Activated CD4-positive, alpha-beta T cell treated with anti-CD3 and anti-CD28 coated beads, Interleukin-2, amount 50 U/mL, for 24 hours (primary cell): Measurements from ENCODE around the gene STK11.

Experiments
- DNase-seq, 2 donors: peaks; one replicate each; pipeline ENCODE4 v3.0.0-alpha.2; 2020; ENCODE audit warnings: low read depth in 1 of 2, low spot score in 1 of 2

Gene STK11

GRCh38 chr19:1205114-1206099 lies at the start of gene STK11:
Gene STK11 (plus strand): TSS chr19:1205778. CDS start chr19:1206914, 1,136 bp downstream.
- DNase-seq, result peak; percentile 98 to 99

GRCh38 chr19:1156305-1156801 lies 49.2 kb upstream of the STK11 start:
- DNase-seq, result no peak

- no peak for DNase-seq
These were observed 48.6 kb upstream of the STK11 start for GRCh38 chr19:1156830-1157615.

- no peak for DNase-seq
These were observed 47.4 kb upstream of the STK11 start for GRCh38 chr19:1157931-1158884.

GRCh38 chr19:1158885-1159448 lies 46.6 kb upstream of the STK11 start:
- no peak for DNase-seq

- DNase-seq, result no peak
These were observed 45.5 kb upstream of the STK11 start for GRCh38 chr19:1159864-1160595.

GRCh38 chr19:1161716-1162115 lies 43.9 kb upstream of the STK11 start:
- no peak for DNase-seq

GRCh38 chr19:1162404-1163282 lies 42.9 kb upstream of the STK11 start:
- DNase-seq, result no peak

- DNase-seq, result no peak
These were observed 42.2 kb upstream of the STK11 start for GRCh38 chr19:1163283-1163933.

- DNase-seq, result no peak
These were observed 41.5 kb upstream of the STK11 start for GRCh38 chr19:1163934-1164683.

GRCh38 chr19:1164684-1165531 lies 40.7 kb upstream of the STK11 start:
- no peak for DNase-seq

- no peak for DNase-seq
These were observed 38.6 kb upstream of the STK11 start for GRCh38 chr19:1166872-1167573.

- no peak for DNase-seq
These were observed 37.6 kb upstream of the STK11 start for GRCh38 chr19:1167687-1168571.

- no peak for DNase-seq
These were observed 36.8 kb upstream of the STK11 start for GRCh38 chr19:1168572-1169410.
